BLaER1 treated with 17β-estradiol and CSF1 and Interleukin-3, amounts not matched to agents 10 nM and 100 nM (cell line): ENCODE measurements around the gene C1QTNF9B.
"Not testable (repeated sequence)": the region's sequence is repeated elsewhere in the genome, so short reads cannot be mapped to it uniquely, and the experiment has no call there.

Experiments used
- H3K27ac ChIP-seq, 11 experiments: shearing (Covaris generic); formaldehyde crosslinking; 2 replicates each; pipeline ENCODE4 v1.8.1; 2022
- H3K27me3 ChIP-seq, 11 experiments: shearing (Covaris generic); formaldehyde crosslinking; 2 replicates each; pipeline ENCODE4 v1.8.1; 2022
- H3K36me3 ChIP-seq, 11 experiments: shearing (Covaris generic); formaldehyde crosslinking; 2 replicates each; pipeline ENCODE4 v1.8.1; 2022
- H3K4me1 ChIP-seq, 10 experiments: shearing (Covaris generic); formaldehyde crosslinking; 2 replicates each; pipeline ENCODE4 v1.8.1; 2022
- H3K4me2 ChIP-seq, 11 experiments: shearing (Covaris generic); formaldehyde crosslinking; 2 replicates each; pipeline ENCODE4 v1.8.1; 2022
- H3K4me3 ChIP-seq, 10 experiments: shearing (Covaris generic); formaldehyde crosslinking; 2 replicates each; pipeline ENCODE4 v1.8.1; 2022
- H3K9ac ChIP-seq, 11 experiments: shearing (Covaris generic); formaldehyde crosslinking; 2 replicates each; pipeline ENCODE4 v1.8.1; 2022
- H3K9me3 ChIP-seq, 11 experiments: shearing (Covaris generic); formaldehyde crosslinking; replicated peaks in 1 of 11; 2 replicates each; pipeline ENCODE4 v1.8.1; 2022
- H4K20me1 ChIP-seq, 11 experiments: shearing (Covaris generic); formaldehyde crosslinking; 2 replicates each; pipeline ENCODE4 v1.8.1; 2022
- Cebpa-rat ChIP-seq, 11 experiments: shearing (Covaris generic); IDR thresholded peaks; 2 replicates each; pipeline ENCODE4 v1.8.1; 2022

Gene C1QTNF9B

GRCh38 chr13:23902975-23903905, 5.9 kb upstream of the C1QTNF9B start:
- Histone ChIP-seq H3K9ac (no peak overlapping the region), H3K4me2 (peak overlapping the region in 3 of 11 experiments; percentile 8 to 29 (median 11); a peak in 2 of 22 replicates)

GRCh38 chr13:23901365-23901764, 4.1 kb upstream of the C1QTNF9B start:
- TF ChIP-seq Cebpa-rat (IDR thresholded peaks at IDR 0.05): no peak
- H3K27ac ChIP-seq: no peak overlapping the region

More at GRCh38 chr13:23902975-23903905, 5.9 kb upstream of the C1QTNF9B start:
- no peaks in the 10 kb centered on the region for H4K20me1 ChIP-seq
- H3K27me3 ChIP-seq: peaks cover 0 to 24% (median 10%) of the 10 kb centered on the region in 11 experiments; a peak in 17 of 22 replicates
- TF ChIP-seq Cebpa-rat (IDR thresholded peaks at IDR 0.05): no peak
- H3K4me3 ChIP-seq: no peak overlapping the region
- no peak overlapping the region for H3K27ac ChIP-seq
- H3K36me3 ChIP-seq: no peaks in the 10 kb centered on the region
- peaks cover 0 to 4% (median 3%) of the 10 kb centered on the region in 10 experiments; a peak in 4 of 20 replicates for H3K4me1 ChIP-seq
- no peaks in the 10 kb centered on the region; a peak in 1 of 22 replicates for H3K9me3 ChIP-seq

DNA sequence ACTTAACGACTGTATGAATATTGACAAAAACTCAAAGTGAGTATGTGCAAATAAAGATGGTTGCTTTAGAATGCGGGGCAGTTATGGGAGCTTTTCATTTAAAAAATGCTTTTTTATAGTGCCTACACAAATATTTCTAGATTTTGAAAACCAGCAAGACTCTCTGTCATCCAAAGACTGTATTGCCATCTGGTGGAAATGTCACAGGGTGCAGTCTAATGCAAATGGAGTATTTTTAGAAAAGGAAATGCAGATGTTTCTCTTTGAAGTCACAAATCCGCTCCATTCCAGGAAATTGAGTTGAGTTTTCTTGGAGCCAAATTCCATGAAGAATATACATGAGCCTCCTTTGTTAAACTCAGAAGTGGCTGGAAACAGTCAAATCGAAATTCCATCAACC, 2.3 kb upstream of the C1QTNF9B start:
- no peaks in the 10 kb centered on the region for H3K36me3 ChIP-seq
- H3K27me3 ChIP-seq: peaks cover 0 to 23% (median 10%) of the 10 kb centered on the region in 11 experiments; a peak in 17 of 22 replicates
- no peak overlapping the region for H3K4me3 ChIP-seq
- H3K9me3 ChIP-seq: no peaks in the 10 kb centered on the region; a peak in 1 of 22 replicates
- peak overlapping the region in 2 of 11 experiments; percentile 21 to 48; a peak in 1 of 22 replicates for H3K4me2 ChIP-seq
- H3K9ac ChIP-seq: no peak overlapping the region
- H3K4me1 ChIP-seq: peaks cover 0 to 4% (median 3%) of the 10 kb centered on the region in 10 experiments; a peak in 4 of 20 replicates
- no peak overlapping the region for H3K27ac ChIP-seq
- no peaks in the 10 kb centered on the region for H4K20me1 ChIP-seq
- no peak for TF ChIP-seq Cebpa-rat (IDR thresholded peaks at IDR 0.05)

More at GRCh38 chr13:23901365-23901764, 4.1 kb upstream of the C1QTNF9B start:
- H3K4me2 ChIP-seq: no peak overlapping the region
- no peaks in the 10 kb centered on the region for H4K20me1 ChIP-seq
- no peak overlapping the region for H3K9ac ChIP-seq
- H3K4me1 ChIP-seq: peaks cover 0 to 4% (median 3%) of the 10 kb centered on the region in 10 experiments; a peak in 4 of 20 replicates
- H3K4me3 ChIP-seq: no peak overlapping the region
- no peaks in the 10 kb centered on the region for H3K36me3 ChIP-seq
- no peaks in the 10 kb centered on the region; a peak in 1 of 22 replicates for H3K9me3 ChIP-seq
- H3K27me3 ChIP-seq: peaks cover 0 to 24% (median 10%) of the 10 kb centered on the region in 11 experiments; a peak in 17 of 22 replicates

DNA sequence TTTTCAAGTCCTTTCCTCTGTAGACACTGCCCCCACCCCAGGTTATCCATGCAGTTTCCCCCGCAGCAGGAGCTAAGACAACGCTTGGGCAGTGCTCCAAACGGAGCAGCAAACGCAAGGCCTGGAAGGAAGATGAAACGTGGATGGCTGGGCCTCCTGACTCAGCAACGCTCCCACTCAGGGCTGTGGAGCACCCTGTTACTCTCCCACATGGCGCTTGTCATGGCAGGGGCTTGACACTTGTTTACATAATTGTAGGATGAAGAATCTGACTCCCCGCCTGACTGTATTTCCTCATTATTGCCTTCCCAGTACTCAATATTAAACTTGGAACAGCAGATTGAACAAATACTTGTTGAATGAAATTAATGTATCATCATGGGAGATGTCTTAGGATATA, 799 bp upstream of the C1QTNF9B start:
- H3K27me3 ChIP-seq: peaks cover 0 to 9% (median 2%) of the 10 kb centered on the region in 11 experiments; a peak in 16 of 22 replicates
- H3K9ac ChIP-seq: no peak overlapping the region
- H4K20me1 ChIP-seq: no peaks in the 10 kb centered on the region
- TF ChIP-seq Cebpa-rat (IDR thresholded peaks at IDR 0.05): no peak
- peaks cover 0 to 4% (median 3%) of the 10 kb centered on the region in 10 experiments; a peak in 4 of 20 replicates for H3K4me1 ChIP-seq
- no peak overlapping the region for H3K27ac ChIP-seq
- no peak overlapping the region for H3K4me2 ChIP-seq
- H3K36me3 ChIP-seq: no peaks in the 10 kb centered on the region
- H3K4me3 ChIP-seq: no peak overlapping the region
- H3K9me3 ChIP-seq: no peaks in the 10 kb centered on the region

- peaks cover 0 to 12% (median 10%) of the 10 kb centered on the region in 10 experiments; a peak in 17 of 20 replicates for H3K4me1 ChIP-seq
- not testable (repeated sequence) for H3K4me2 ChIP-seq, H4K20me1 ChIP-seq
These were observed 2.6 kb downstream of the C1QTNF9B start for GRCh38 chr13:23894746-23895145.

GRCh38 chr13:23893791-23894190, 3.5 kb downstream of the C1QTNF9B start:
- H3K9ac ChIP-seq, H3K4me3 ChIP-seq, H3K27me3 ChIP-seq, H4K20me1 ChIP-seq, H3K4me2 ChIP-seq, H3K27ac ChIP-seq, H3K9me3 ChIP-seq, H3K36me3 ChIP-seq: not testable (repeated sequence)
- peaks cover 0 to 13% (median 11%) of the 10 kb centered on the region in 10 experiments; a peak in 16 of 20 replicates for H3K4me1 ChIP-seq

More at GRCh38 chr13:23894746-23895145, 2.6 kb downstream of the C1QTNF9B start:
- H3K36me3 ChIP-seq, H3K4me3 ChIP-seq, H3K9ac ChIP-seq, H3K27ac ChIP-seq, H3K9me3 ChIP-seq, H3K27me3 ChIP-seq: not testable (repeated sequence)

GRCh38 chr13:23889615-23890607, 7.4 kb downstream of the C1QTNF9B start:
- Histone ChIP-seq H3K9me3 (no peaks in the 10 kb centered on the region), H3K4me1 (peaks cover 10 to 27% (median 22%) of the 10 kb centered on the region in 10 experiments), H3K27me3 (no peaks in the 10 kb centered on the region), H3K4me2 (peak overlapping the region; percentile 74 to 94 (median 84)), H4K20me1 (no peaks in the 10 kb centered on the region), H3K4me3 (peak overlapping the region; percentile 79 to 89 (median 86)), H3K36me3 (peaks cover 3 to 8% (median 4%) of the 10 kb centered on the region in 11 experiments; a peak in 15 of 22 replicates), H3K27ac (peak overlapping the region; percentile 31 to 85 (median 78); a peak in 21 of 22 replicates), H3K9ac (peak overlapping the region; percentile 40 to 90 (median 83); a peak in 21 of 22 replicates)
- TF ChIP-seq Cebpa-rat (IDR thresholded peaks at IDR 0.05): no peak
